Smooth muscle cell (in vitro differentiated cells): Measurements from ENCODE around the gene FAM83F. TPM values are rescaled to one million over a fixed set of nuclear protein-coding genes. Genes with fewer than 3 reads are reported as not detected.

Source experiments
- DNase-seq: peaks from one replicate; lab custom pipeline; 2025; ENCODE audit not compliant: unreplicated experiment; lab: John Stamatoyannopoulos, UW
- H2AFZ ChIP-seq: fragments of 200-600 bp; sonication (generic); 2 replicates; pipeline ENCODE4 v1.6.0; 2016; ENCODE audit warnings: antibody characterized with exemption, low read depth, mild to moderate bottlenecking
- H3F3A ChIP-seq: fragments of 200-600 bp; sonication (generic); 2 replicates; pipeline ENCODE4 v1.6.0; 2017; ENCODE audit warnings: antibody characterized with exemption, low read depth
- H3K27ac ChIP-seq: fragments of 200-600 bp; sonication (generic); 2 replicates; pipeline ENCODE4 v1.5.1; 2016; ENCODE audit warnings: low read depth, mild to moderate bottlenecking
- H3K27me3 ChIP-seq: fragments of 200-600 bp; sonication (generic); 2 replicates; pipeline ENCODE4 v1.6.1; 2016; ENCODE audit warnings: low read depth, mild to moderate bottlenecking
- H3K36me3 ChIP-seq: fragments of 200-600 bp; sonication (generic); 2 replicates; pipeline ENCODE4 v1.5.1; 2016; ENCODE audit warnings: low read depth
- H3K4me1 ChIP-seq: fragments of 200-600 bp; sonication (generic); 2 replicates; pipeline ENCODE4 v1.5.1; 2016; ENCODE audit warnings: low read depth
- H3K4me2 ChIP-seq: fragments of 200-600 bp; sonication (generic); 2 replicates; pipeline ENCODE4 v1.6.0; 2016; ENCODE audit warnings: mild to moderate bottlenecking
- H3K4me3 ChIP-seq: fragments of 200-600 bp; sonication (generic); 2 replicates; pipeline ENCODE4 v1.5.1; 2016; ENCODE audit warnings: mild to moderate bottlenecking
- H3K79me2 ChIP-seq: fragments of 200-600 bp; sonication (generic); 2 replicates; pipeline ENCODE4 v1.6.0; 2016; ENCODE audit warnings: low read depth, mild to moderate bottlenecking
- H3K9ac ChIP-seq: fragments of 200-600 bp; sonication (generic); 2 replicates; pipeline ENCODE4 v1.6.0; 2016; ENCODE audit warnings: low read depth
- H3K9me3 ChIP-seq: fragments of 200-600 bp; sonication (generic); replicated peaks from 2 replicates; pipeline ENCODE4 v1.5.1; 2016; ENCODE audit warnings: low read depth
- H4K20me1 ChIP-seq: fragments of 200-600 bp; sonication (generic); 2 replicates; pipeline ENCODE4 v1.6.0; 2016; ENCODE audit warnings: low read depth
- WGBS: methylation state at CpG from one replicate; pipeline ENCODE4 v1.1.7; 2016; ENCODE audit warnings: low lambda C conversion rate; 5-methylcytosine and 5-hydroxymethylcytosine counted together
- polyA plus RNA-seq: library from polyadenylated mRNA; unstranded; fragments of >200 nt; fragmentation: Nextera tagmentation; extraction: Ambion mirVana; gene quantifications from 2 replicates; pipeline ENCODE4 v1.2.1, GENCODE V29; 2016
- total RNA-seq: library from RNA; depleted of rRNA; stranded (reverse); fragments of >200 nt; gene quantifications from 2 replicates; pipeline ENCODE4 v1.2.3, GENCODE V29; 2014
- TF ChIP-seq, protein P1 (sequence below): fragments of 200-600 bp; sonication (generic); IDR thresholded peaks from 2 replicates; pipeline ENCODE4 v1.5.1; 2017; ENCODE audit warnings: borderline replicate concordance, mild to moderate bottlenecking, antibody characterized with exemption; ENCODE audit not compliant: insufficient read depth, poor library complexity, severe bottlenecking

Gene FAM83F
- total and polyA plus RNA-seq, 2 experiments from 2014 or later = 1.4 to 1.6 TPM

DNA sequence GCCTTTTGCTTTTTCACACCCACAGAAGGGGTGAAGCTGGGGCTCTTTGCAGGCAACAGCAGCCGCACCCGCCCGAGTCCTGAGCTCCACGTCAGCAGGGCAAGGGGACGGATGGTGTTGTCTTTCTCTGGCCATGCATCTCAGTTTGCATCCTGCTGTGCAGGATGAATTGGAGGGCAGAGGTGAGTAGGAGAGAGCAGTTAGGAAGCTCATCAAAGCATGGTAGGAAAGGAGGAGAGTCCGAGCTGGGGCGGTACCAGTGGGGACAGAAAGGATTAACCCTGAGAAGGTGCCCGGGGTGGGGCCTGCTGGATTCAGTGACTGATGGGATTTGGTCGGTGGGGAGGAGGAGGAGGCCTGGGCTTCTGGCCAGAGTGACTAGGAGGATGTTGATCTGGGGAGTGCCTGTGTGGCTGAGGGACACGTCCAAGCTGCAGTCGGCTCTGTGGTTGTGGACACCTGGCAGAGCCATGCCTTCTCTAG lies 14.6 kb downstream of the FAM83F start:
- Histone ChIP-seq H3K27ac (no peak overlapping the region), H4K20me1 (peaks cover 14% of the 10 kb centered on the region), H3K9ac (no peak overlapping the region), H3F3A (no peaks in the 10 kb centered on the region), H3K9me3 (no peaks in the 10 kb centered on the region), H3K4me3 (no peak overlapping the region), H3K36me3 (no peaks in the 10 kb centered on the region), H3K27me3 (no peaks in the 10 kb centered on the region), H3K79me2 (no peaks in the 10 kb centered on the region), H3K4me2 (no peak overlapping the region), H2AFZ (no peak overlapping the region), H3K4me1 (peaks cover 18% of the 10 kb centered on the region)
- 57% methylated on average over 11 of the region's 11 CpGs for WGBS
- TF ChIP-seq, protein P1, sequence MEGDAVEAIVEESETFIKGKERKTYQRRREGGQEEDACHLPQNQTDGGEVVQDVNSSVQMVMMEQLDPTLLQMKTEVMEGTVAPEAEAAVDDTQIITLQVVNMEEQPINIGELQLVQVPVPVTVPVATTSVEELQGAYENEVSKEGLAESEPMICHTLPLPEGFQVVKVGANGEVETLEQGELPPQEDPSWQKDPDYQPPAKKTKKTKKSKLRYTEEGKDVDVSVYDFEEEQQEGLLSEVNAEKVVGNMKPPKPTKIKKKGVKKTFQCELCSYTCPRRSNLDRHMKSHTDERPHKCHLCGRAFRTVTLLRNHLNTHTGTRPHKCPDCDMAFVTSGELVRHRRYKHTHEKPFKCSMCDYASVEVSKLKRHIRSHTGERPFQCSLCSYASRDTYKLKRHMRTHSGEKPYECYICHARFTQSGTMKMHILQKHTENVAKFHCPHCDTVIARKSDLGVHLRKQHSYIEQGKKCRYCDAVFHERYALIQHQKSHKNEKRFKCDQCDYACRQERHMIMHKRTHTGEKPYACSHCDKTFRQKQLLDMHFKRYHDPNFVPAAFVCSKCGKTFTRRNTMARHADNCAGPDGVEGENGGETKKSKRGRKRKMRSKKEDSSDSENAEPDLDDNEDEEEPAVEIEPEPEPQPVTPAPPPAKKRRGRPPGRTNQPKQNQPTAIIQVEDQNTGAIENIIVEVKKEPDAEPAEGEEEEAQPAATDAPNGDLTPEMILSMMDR = no peak
- DNase-seq = no peak

DNA sequence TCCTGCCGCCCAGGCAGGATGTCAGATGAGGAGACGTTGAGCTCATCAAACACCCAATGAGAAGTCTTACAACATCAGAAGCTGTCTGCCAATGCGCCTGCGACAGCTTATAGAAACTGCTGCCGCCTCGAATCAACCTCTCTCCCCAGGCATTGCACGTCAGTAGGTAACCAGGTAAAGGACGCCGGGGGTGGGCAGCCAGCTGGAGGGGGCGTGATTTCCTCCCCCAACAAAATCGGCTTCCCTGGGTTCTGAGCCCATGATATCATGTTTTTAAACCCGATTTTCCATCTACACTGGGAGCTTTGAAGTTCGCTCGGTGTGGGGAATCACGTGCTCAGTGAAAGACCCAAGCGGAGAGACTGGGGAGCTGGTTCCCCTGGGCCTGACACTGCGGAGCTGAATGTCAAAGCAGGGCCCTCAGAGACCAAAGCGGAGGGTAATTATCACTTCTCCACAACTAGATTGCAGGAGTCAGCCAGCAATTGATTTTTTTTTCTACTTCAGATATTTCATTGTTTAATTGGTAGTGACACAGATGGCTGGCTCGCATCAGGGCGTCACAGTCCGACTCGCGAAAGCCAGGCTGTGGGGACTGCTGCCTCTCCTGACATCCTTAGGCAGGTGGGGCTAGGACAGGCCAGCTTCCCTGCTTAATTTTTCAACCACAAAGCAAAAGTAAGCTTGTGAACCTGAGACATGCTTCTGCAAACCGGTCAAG lies 15.4 kb downstream of the FAM83F start:
- Histone ChIP-seq H3K79me2 (no peaks in the 10 kb centered on the region), H3K27me3 (no peaks in the 10 kb centered on the region), H3K4me2 (no peak overlapping the region), H3K9ac (no peak overlapping the region), H3F3A (no peaks in the 10 kb centered on the region), H3K9me3 (no peaks in the 10 kb centered on the region), H3K36me3 (no peaks in the 10 kb centered on the region), H2AFZ (no peak overlapping the region), H4K20me1 (peaks cover 14% of the 10 kb centered on the region), H3K4me3 (no peak overlapping the region), H3K27ac (no peak overlapping the region), H3K4me1 (peaks cover 18% of the 10 kb centered on the region)
- no peak for DNase-seq
- TF ChIP-seq, protein P1 = no peak
- whole genome bisulfite sequencing = 85% methylated on average over 24 of the region's 24 CpGs

DNA sequence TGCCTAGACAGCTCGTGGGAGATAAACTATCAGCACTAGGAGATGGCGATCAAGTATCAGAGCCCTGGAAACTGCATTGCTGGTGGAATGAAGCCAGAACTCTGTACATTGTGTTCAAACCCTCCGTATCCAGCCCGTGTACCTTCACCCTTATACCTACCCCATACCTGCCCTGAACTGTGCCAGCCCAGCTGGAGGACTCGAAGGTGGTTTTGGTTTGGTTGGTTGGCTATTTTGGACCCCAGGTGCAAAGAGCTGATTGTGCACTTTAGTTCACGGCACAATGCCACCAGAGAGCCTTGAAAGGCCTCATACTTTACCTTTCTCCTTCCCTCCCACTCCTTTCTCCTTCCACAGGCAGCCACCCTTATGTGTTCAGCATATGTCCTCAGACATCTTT lies 16.0 kb downstream of the FAM83F start:
- H3F3A ChIP-seq = no peaks in the 10 kb centered on the region
- no peaks in the 10 kb centered on the region for H3K9me3 ChIP-seq
- peaks cover 18% of the 10 kb centered on the region for H3K4me1 ChIP-seq
- H3K27me3 ChIP-seq = no peaks in the 10 kb centered on the region
- peaks cover 10% of the 10 kb centered on the region for H4K20me1 ChIP-seq
- TF ChIP-seq, protein P1 = no peak
- 97% methylated on average over 6 of the region's 6 CpGs for WGBS
- no peak overlapping the region for H2AFZ ChIP-seq
- H3K4me2 ChIP-seq = no peak overlapping the region
- no peak overlapping the region for H3K4me3 ChIP-seq
- no peaks in the 10 kb centered on the region for H3K79me2 ChIP-seq
- no peak overlapping the region for H3K27ac ChIP-seq
- no peak for DNase-seq
- no peaks in the 10 kb centered on the region for H3K36me3 ChIP-seq
- no peak overlapping the region for H3K9ac ChIP-seq

DNA sequence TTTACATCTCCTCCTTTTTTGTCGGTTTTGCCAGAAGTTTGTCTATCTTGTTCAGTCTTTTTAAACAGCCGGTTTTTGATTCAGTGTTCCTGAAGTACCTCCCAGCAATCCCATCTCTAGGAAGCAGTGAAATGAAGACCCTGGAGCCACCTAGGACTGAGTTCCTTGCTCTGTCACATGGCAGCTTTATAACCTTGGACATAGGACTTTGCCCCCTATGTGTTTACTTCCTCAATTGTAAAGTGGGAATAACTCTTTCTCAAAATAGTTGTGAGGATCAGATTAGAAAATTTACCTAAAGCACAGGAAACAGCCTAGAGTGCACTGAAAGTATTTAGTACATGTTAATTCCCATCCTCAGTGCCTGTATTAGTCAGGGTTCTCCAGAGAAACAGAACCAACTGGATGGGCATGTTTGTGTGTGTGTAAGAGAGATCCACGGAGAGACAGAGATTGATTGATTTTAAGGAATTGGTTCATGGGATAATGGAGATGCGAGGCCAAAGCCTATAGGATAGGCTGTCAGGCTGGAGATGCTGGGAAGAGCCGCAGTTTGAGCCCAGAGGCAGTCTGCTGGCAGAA lies 20.0 kb downstream of the FAM83F start:
- no peak overlapping the region for H3K27ac ChIP-seq
- H3F3A ChIP-seq = no peaks in the 10 kb centered on the region
- H3K4me3 ChIP-seq = no peak overlapping the region
- no peaks in the 10 kb centered on the region for H3K36me3 ChIP-seq
- H3K79me2 ChIP-seq = no peaks in the 10 kb centered on the region
- no peak for DNase-seq
- TF ChIP-seq, protein P1 = no peak
- H2AFZ ChIP-seq = no peak overlapping the region
- WGBS = 88% methylated on average over 5 of the region's 5 CpGs
- no peaks in the 10 kb centered on the region for H3K9me3 ChIP-seq
- no peaks in the 10 kb centered on the region for H4K20me1 ChIP-seq
- no peaks in the 10 kb centered on the region for H3K27me3 ChIP-seq
- H3K4me1 ChIP-seq = peaks cover 4% of the 10 kb centered on the region
- H3K4me2 ChIP-seq = no peak overlapping the region
- no peak overlapping the region for H3K9ac ChIP-seq
